Memory B cell (primary cell): ENCODE results near the gene ESRRB.

ENCODE experiments used
- ATAC-seq: fragments of 150-1000 bp; cut with Tn5 transposase; 2 replicates; pipeline ENCODE4 v1.10.0; 2021; ENCODE audit warnings: low read depth, mild to moderate bottlenecking, moderate library complexity
- DNase-seq, 2 donors: peaks; one replicate each; pipeline ENCODE4 v3.0.0; 2022; ENCODE audit warnings: low spot score in 2 of 2
- H3K27ac Mint-ChIP-seq: one replicate; pipeline ENCODE4 v1.8.0; 2022; ENCODE audit warnings: mild to moderate bottlenecking, moderate library complexity, mixed read lengths
- H3K27me3 Mint-ChIP-seq: one replicate; pipeline ENCODE4 v1.8.0; 2022; ENCODE audit warnings: mixed read lengths
- H3K36me3 Mint-ChIP-seq: one replicate; pipeline ENCODE4 v1.8.0; 2022; ENCODE audit warnings: mild to moderate bottlenecking, mixed read lengths
- H3K4me1 Mint-ChIP-seq: one replicate; pipeline ENCODE4 v1.8.0; 2022; ENCODE audit warnings: mixed read lengths
- H3K4me3 Mint-ChIP-seq: one replicate; pipeline ENCODE4 v1.8.0; 2022; ENCODE audit warnings: mild to moderate bottlenecking, moderate library complexity, mixed read lengths
- H3K9me3 Mint-ChIP-seq: one replicate; pipeline ENCODE4 v1.8.0; 2022; ENCODE audit warnings: mixed read lengths

Gene ESRRB

GRCh38 chr14:76496595-76496994 is 120.7 kb downstream of the ESRRB start:
- Mint-ChIP-seq H3K4me1 (peaks cover 2% of the 10 kb centered on the region), H3K4me3 (no peak overlapping the region), H3K36me3 (no peaks in the 10 kb centered on the region), H3K9me3 (no peaks in the 10 kb centered on the region), H3K27ac (no peak overlapping the region), H3K27me3 (peaks cover 16% of the 10 kb centered on the region)
- ATAC-seq (no peak), DNase-seq (no peak)

- ATAC-seq = no peak
- H3K4me3 Mint-ChIP-seq = no peak overlapping the region
Measured at GRCh38 chr14:76497550-76498462, 121.9 kb downstream of the ESRRB start.

GRCh38 chr14:76498463-76498935 is 122.6 kb downstream of the ESRRB start:
- Mint-ChIP-seq H3K9me3 (no peaks in the 10 kb centered on the region), H3K36me3 (no peaks in the 10 kb centered on the region), H3K27me3 (peaks cover 17% of the 10 kb centered on the region), H3K4me1 (peaks cover 2% of the 10 kb centered on the region), H3K27ac (no peak overlapping the region), H3K4me3 (no peak overlapping the region)
- ATAC-seq = no peak
- DNase-seq = no peak

More at GRCh38 chr14:76497550-76498462, 121.9 kb downstream of the ESRRB start:
- no peak overlapping the region for H3K27ac Mint-ChIP-seq
- no peaks in the 10 kb centered on the region for H3K36me3 Mint-ChIP-seq
- no peaks in the 10 kb centered on the region for H3K9me3 Mint-ChIP-seq
- H3K4me1 Mint-ChIP-seq = peaks cover 2% of the 10 kb centered on the region
- H3K27me3 Mint-ChIP-seq = peaks cover 16% of the 10 kb centered on the region
- DNase-seq = no peak

GRCh38 chr14:76498976-76499375 is 123.0 kb downstream of the ESRRB start:
- ATAC-seq (no peak), DNase-seq (no peak)
- H3K36me3 Mint-ChIP-seq = no peaks in the 10 kb centered on the region
- H3K27me3 Mint-ChIP-seq = peaks cover 20% of the 10 kb centered on the region
- no peak overlapping the region for H3K27ac Mint-ChIP-seq
- H3K4me1 Mint-ChIP-seq = peaks cover 2% of the 10 kb centered on the region
- no peaks in the 10 kb centered on the region for H3K9me3 Mint-ChIP-seq
- H3K4me3 Mint-ChIP-seq = no peak overlapping the region

GRCh38 chr14:76499399-76499798 is 123.5 kb downstream of the ESRRB start:
- DNase-seq (no peak), ATAC-seq (no peak)
- no peaks in the 10 kb centered on the region for H3K9me3 Mint-ChIP-seq
- H3K27me3 Mint-ChIP-seq = peaks cover 20% of the 10 kb centered on the region
- H3K4me3 Mint-ChIP-seq = no peak overlapping the region
- H3K36me3 Mint-ChIP-seq = no peaks in the 10 kb centered on the region
- H3K27ac Mint-ChIP-seq = no peak overlapping the region
- H3K4me1 Mint-ChIP-seq = peaks cover 2% of the 10 kb centered on the region

- H3K9me3 Mint-ChIP-seq = no peaks in the 10 kb centered on the region
- no peak overlapping the region for H3K27ac Mint-ChIP-seq
- H3K4me1 Mint-ChIP-seq = peaks cover 2% of the 10 kb centered on the region
- no peaks in the 10 kb centered on the region for H3K36me3 Mint-ChIP-seq
- H3K4me3 Mint-ChIP-seq = no peak overlapping the region
- ATAC-seq (no peak), DNase-seq (no peak)
- H3K27me3 Mint-ChIP-seq = peaks cover 17% of the 10 kb centered on the region
Measured at GRCh38 chr14:76500011-76500410, 124.1 kb downstream of the ESRRB start.

GRCh38 chr14:76500480-76500879 is 124.5 kb downstream of the ESRRB start:
- no peak for DNase-seq
- no peaks in the 10 kb centered on the region for H3K36me3 Mint-ChIP-seq
- no peak for ATAC-seq
- H3K27ac Mint-ChIP-seq = no peak overlapping the region
- H3K4me1 Mint-ChIP-seq = peaks cover 2% of the 10 kb centered on the region
- H3K9me3 Mint-ChIP-seq = no peaks in the 10 kb centered on the region
- H3K4me3 Mint-ChIP-seq = no peak overlapping the region
- peaks cover 15% of the 10 kb centered on the region for H3K27me3 Mint-ChIP-seq

GRCh38 chr14:76501156-76501720 is 125.3 kb downstream of the ESRRB start:
- H3K9me3 Mint-ChIP-seq = no peaks in the 10 kb centered on the region
- no peak overlapping the region for H3K4me3 Mint-ChIP-seq
- no peak for ATAC-seq
- peaks cover 2% of the 10 kb centered on the region for H3K4me1 Mint-ChIP-seq
- no peak overlapping the region for H3K27ac Mint-ChIP-seq
- peaks cover 14% of the 10 kb centered on the region for H3K27me3 Mint-ChIP-seq
- DNase-seq = no peak
- H3K36me3 Mint-ChIP-seq = no peaks in the 10 kb centered on the region

- H3K27ac Mint-ChIP-seq = no peak overlapping the region
- no peak overlapping the region for H3K4me3 Mint-ChIP-seq
- peaks cover 2% of the 10 kb centered on the region for H3K4me1 Mint-ChIP-seq
- no peak for DNase-seq
- no peak for ATAC-seq
- no peaks in the 10 kb centered on the region for H3K36me3 Mint-ChIP-seq
- no peaks in the 10 kb centered on the region for H3K9me3 Mint-ChIP-seq
- H3K27me3 Mint-ChIP-seq = peaks cover 16% of the 10 kb centered on the region
Measured at GRCh38 chr14:76502219-76502618, 126.3 kb downstream of the ESRRB start.

GRCh38 chr14:76502638-76503037 is 126.7 kb downstream of the ESRRB start:
- no peak overlapping the region for H3K4me3 Mint-ChIP-seq
- ATAC-seq (no peak), DNase-seq (no peak)
- no peaks in the 10 kb centered on the region for H3K36me3 Mint-ChIP-seq
- no peak overlapping the region for H3K27ac Mint-ChIP-seq
- H3K4me1 Mint-ChIP-seq = peaks cover 2% of the 10 kb centered on the region
- peaks cover 16% of the 10 kb centered on the region for H3K27me3 Mint-ChIP-seq
- H3K9me3 Mint-ChIP-seq = no peaks in the 10 kb centered on the region

- DNase-seq (no peak), ATAC-seq (no peak)
- peaks cover 28% of the 10 kb centered on the region for H3K27me3 Mint-ChIP-seq
- no peak overlapping the region for H3K4me3 Mint-ChIP-seq
- no peaks in the 10 kb centered on the region for H3K36me3 Mint-ChIP-seq
- H3K4me1 Mint-ChIP-seq = no peaks in the 10 kb centered on the region
- H3K27ac Mint-ChIP-seq = no peak overlapping the region
- H3K9me3 Mint-ChIP-seq = no peaks in the 10 kb centered on the region
Measured at GRCh38 chr14:76509311-76509710, 133.4 kb downstream of the ESRRB start.

GRCh38 chr14:76510181-76510580 is 134.2 kb downstream of the ESRRB start:
- Mint-ChIP-seq H3K27me3 (peaks cover 28% of the 10 kb centered on the region), H3K27ac (no peak overlapping the region)

GRCh38 chr14:76514213-76514998 is 138.5 kb downstream of the ESRRB start:
- no peak overlapping the region for H3K4me3 Mint-ChIP-seq
- H3K4me1 Mint-ChIP-seq = no peaks in the 10 kb centered on the region
- no peak for ATAC-seq
- DNase-seq = no peak
- H3K27ac Mint-ChIP-seq = no peak overlapping the region
- H3K27me3 Mint-ChIP-seq = peaks cover 25% of the 10 kb centered on the region
- peaks cover 2% of the 10 kb centered on the region for H3K9me3 Mint-ChIP-seq
- H3K36me3 Mint-ChIP-seq = no peaks in the 10 kb centered on the region

More at GRCh38 chr14:76510181-76510580, 134.2 kb downstream of the ESRRB start:
- DNase-seq (no peak), ATAC-seq (no peak)
- Mint-ChIP-seq H3K4me3 (no peak overlapping the region), H3K36me3 (no peaks in the 10 kb centered on the region), H3K9me3 (no peaks in the 10 kb centered on the region), H3K4me1 (no peaks in the 10 kb centered on the region)

- Mint-ChIP-seq H3K4me3 (no peak overlapping the region), H3K27me3 (peaks cover 19% of the 10 kb centered on the region), H3K27ac (no peak overlapping the region), H3K9me3 (peaks cover 6% of the 10 kb centered on the region), H3K4me1 (no peaks in the 10 kb centered on the region), H3K36me3 (no peaks in the 10 kb centered on the region)
- no peak for ATAC-seq
- no peak for DNase-seq
Measured at GRCh38 chr14:76516884-76517283, 140.9 kb downstream of the ESRRB start.
